K562 (cell line): ENCODE results near the gene CCDC136. TPM values are rescaled to one million over a fixed set of nuclear protein-coding genes. Genes with fewer than 3 reads are reported as not detected.

Experiments used
- ATAC-seq: fragments of 200-7000 bp; cut with Tn5 transposase; 3 replicates; pipeline ENCODE4 v1.9.1; 2020; ENCODE audit warnings: moderate library complexity
- BruUV-seq: library from RNA; stranded (reverse); fragments of 400-500 nt; replicated peaks from 2 replicates; lab custom pipeline; 2021; lab: Mats Ljungman, UMichigan
- CTCF ChIA-PET: fragments of 300-600 bp; formaldehyde crosslinking; extraction: SDS; loops from one replicate; lab custom pipeline; 2021; ENCODE audit warnings: low intra/inter-chr PET ratio; lab: Yijun Ruan, JAX
- POLR2A ChIA-PET: fragments of 300-600, 350-650 bp; sonication (Branson Sonifier 250); formaldehyde crosslinking; extraction: SDS; loops from one replicate; lab custom pipeline; 2021; ENCODE audit warnings: antibody characterized with exemption, inconsistent platforms; lab: Yijun Ruan, JAX
- DNase-seq, 4 experiments: peaks; one replicate each; pipeline versions ENCODE4 v3.0.0 to v3.0.0-alpha.2; 2011 to 2018; ENCODE audit warnings: low spot score in 3 of 4, mixed read lengths in 3 of 4; ENCODE audit errors: extremely low read depth in 1 of 4
- FAIRE-seq: peaks from 2 replicates; lab custom pipeline; 2011; peaks lifted over from hg19 to GRCh38; lab: Jason Lieb, UNC
- H2AFZ ChIP-seq: 2 replicates; pipeline ENCODE4 v1.6.0; 2011; ENCODE audit warnings: low read depth, low read length, control low read depth, inconsistent platforms
- H3K27ac ChIP-seq: fragments of 200-600 bp; 3 replicates; pipeline ENCODE4 v1.8.0; 2011; ENCODE audit warnings: low read depth, mild to moderate bottlenecking, control low read depth, inconsistent platforms, low read length, moderate library complexity, mixed read lengths; ENCODE audit errors: extremely low read depth
- H3K27me3 ChIP-seq, 2 experiments: fragments of 300-600 bp in 1 of 2; 2 replicates in 1 of 2; 3 replicates in 1 of 2; pipeline versions ENCODE4 v1.6.0 to v1.8.0; 2011; ENCODE audit warnings: inconsistent platforms in 2 of 2, low read length in 2 of 2, mild to moderate bottlenecking in 1 of 2, mixed read lengths in 1 of 2, moderate library complexity in 1 of 2; ENCODE audit not compliant: control insufficient read depth in 2 of 2, insufficient read depth in 2 of 2
- H3K36me3 ChIP-seq: fragments of 300-600 bp; 3 replicates; pipeline ENCODE4 v1.8.0; 2011; ENCODE audit warnings: mild to moderate bottlenecking, low read length, inconsistent platforms; ENCODE audit not compliant: control insufficient read depth, insufficient read depth
- H3K4me1 ChIP-seq, 2 experiments: fragments of 200-600 bp in 1 of 2; replicated peaks in 1 of 2; 2 replicates in 1 of 2; 3 replicates in 1 of 2; pipeline versions ENCODE4 v1.5.1 to v1.8.0; 2011; ENCODE audit warnings: inconsistent platforms in 2 of 2, low read length in 2 of 2, mild to moderate bottlenecking in 1 of 2, mixed read lengths in 1 of 2, moderate library complexity in 1 of 2; ENCODE audit not compliant: control insufficient read depth in 2 of 2, insufficient read depth in 2 of 2
- H3K4me2 ChIP-seq: 2 replicates; pipeline ENCODE4 v1.6.1; 2011; ENCODE audit warnings: low read length, control low read depth, inconsistent platforms, mixed read lengths; ENCODE audit not compliant: insufficient read depth
- H3K4me3 ChIP-seq: fragments of 200-600 bp; sonication (generic), shearing (Covaris generic); 2 replicates; pipeline ENCODE4 v1.5.1; 2016; ENCODE audit warnings: control low read depth, inconsistent platforms
- H3K79me2 ChIP-seq: fragments of 200-600 bp; 3 replicates; pipeline ENCODE4 v1.8.0; 2011; ENCODE audit warnings: low read length, inconsistent platforms; ENCODE audit not compliant: control insufficient read depth, insufficient read depth
- H3K9ac ChIP-seq, 2 experiments: 2 replicates each; pipeline versions ENCODE4 v1.6.0 to v1.6.1; 2011; ENCODE audit warnings: low read depth in 2 of 2, low read length in 2 of 2, control low read depth in 1 of 2, inconsistent platforms in 1 of 2, mild to moderate bottlenecking in 1 of 2, mixed read lengths in 1 of 2; ENCODE audit not compliant: insufficient read depth in 1 of 2
- H3K9me1 ChIP-seq: one replicate; pipeline ENCODE4 v1.6.0; 2011; ENCODE audit warnings: inconsistent platforms, mild to moderate bottlenecking, low read length, moderate library complexity; ENCODE audit not compliant: control insufficient read depth, insufficient read depth
- H3K9me3 ChIP-seq: replicated peaks from 2 replicates; pipeline ENCODE4 v1.5.1; 2011; ENCODE audit warnings: low read depth, low read length, inconsistent platforms; ENCODE audit not compliant: control insufficient read depth, insufficient read depth
- H4K20me1 ChIP-seq: replicated peaks from 2 replicates; pipeline ENCODE4 v1.6.1; 2011; ENCODE audit warnings: low read length, inconsistent platforms, mixed read lengths; ENCODE audit not compliant: control insufficient read depth, insufficient read depth
- ATF3 ChIP-seq, 2 experiments: fragments of 450-650 bp in 1 of 2; sonication (generic) in 1 of 2; formaldehyde crosslinking in 1 of 2; IDR thresholded peaks in 1 of 2; conservative IDR thresholded peaks in 1 of 2; 2 replicates each; pipeline versions ENCODE4 v1.6.1 to v1.8.1; 2016 to 2023; ENCODE audit warnings: mild to moderate bottlenecking in 2 of 2, moderate library complexity in 2 of 2, inconsistent platforms in 1 of 2, missing genetic modification reagents in 1 of 2
- GTF2F1 ChIP-seq: IDR thresholded peaks from 2 replicates; pipeline ENCODE4 v1.6.1; 2011; ENCODE audit warnings: low read depth, low read length, improper control_type of control experiment
- HCFC1 ChIP-seq: IDR thresholded peaks from 2 replicates; pipeline ENCODE4 v1.6.1; 2012; ENCODE audit warnings: low read depth, low read length, improper control_type of control experiment
- HNRNPUL1 ChIP-seq: fragments of 200-400 bp; formaldehyde crosslinking; IDR thresholded peaks from 2 replicates; pipeline ENCODE4 v1.6.1; 2017; ENCODE audit warnings: low read length
- MBD2 ChIP-seq: sonication (generic); IDR thresholded peaks from 2 replicates; pipeline ENCODE4 v1.6.1; 2016; ENCODE audit warnings: low read depth, borderline replicate concordance
- RBFOX2 ChIP-seq: fragments of 200-400 bp; formaldehyde crosslinking; IDR thresholded peaks from 2 replicates; pipeline ENCODE4 v1.6.1; 2017; ENCODE audit warnings: low read depth, mild to moderate bottlenecking, low read length, moderate library complexity
- SRSF3 ChIP-seq: fragments of 200-400 bp; formaldehyde crosslinking; IDR thresholded peaks from 2 replicates; pipeline ENCODE4 v1.6.1; 2016; ENCODE audit warnings: mild to moderate bottlenecking, low read length, moderate library complexity; ENCODE audit not compliant: insufficient read depth
- TFAP4 ChIP-seq: sonication (generic); formaldehyde crosslinking; IDR thresholded peaks from 2 replicates; pipeline ENCODE4 v1.8.0; 2022; ENCODE audit warnings: missing genetic modification reagents, mild to moderate bottlenecking, moderate library complexity, borderline replicate concordance
- ZKSCAN8 ChIP-seq: fragments of 200-800 bp; sonication (Bioruptor generic); IDR thresholded peaks from 2 replicates; pipeline ENCODE4 v1.6.1; 2016; ENCODE audit warnings: missing genetic modification characterization, missing compliant biosample characterization
- WGBS: fragments of 100-300 bp; shearing (Covaris generic); methylation state at CpG from one replicate; pipeline ENCODE4 v1.1.6; 2016; ENCODE audit warnings: low coverage, mixed read lengths; ENCODE audit not compliant: insufficient coverage; ENCODE audit errors: missing lambda C conversion rate; 5-methylcytosine and 5-hydroxymethylcytosine counted together
- in situ Hi-C: fragments of 300-500 bp; cut with MboI; formaldehyde crosslinking; loops from 4 replicates; pipeline ENCODE4 v1.15.0; 2018; ENCODE audit warnings: inconsistent platforms, mixed read lengths
- intact Hi-C: fragments of 100-400 bp; cut with micrococcal nuclease; formaldehyde crosslinking; loops from 2 replicates; pipeline ENCODE4 v1.14.2; 2022
- polyA plus RNA-seq, 8 experiments: library from polyadenylated mRNA; depleted of rRNA in 4 of 8; stranded (reverse) in 5 of 8; unstranded in 3 of 8; fragments of >200 nt; fragmentation: Nextera tagmentation in 2 of 8; fragmentation: Illumina TruSeq in 1 of 8; extraction: Ambion mirVana in 2 of 8; extraction: Trizol in 1 of 8; gene quantifications; 2 replicates each; pipeline versions ENCODE4 v1.2.1 to v1.2.3, GENCODE V29; 2011 to 2014; ENCODE audit warnings: inconsistent platforms in 1 of 8, missing spikeins in 1 of 8
- total RNA-seq, 7 experiments: library from RNA; depleted of rRNA in 6 of 7; stranded (reverse); fragments of >200 nt in 6 of 7; fragmentation: Illumina TruSeq in 2 of 7; extraction: Trizol in 2 of 7; gene quantifications; 2 replicates each; pipeline versions ENCODE4 v1.2.1 to v1.2.3, GENCODE V29; 2011 to 2021; ENCODE audit warnings: low replicate concordance in 1 of 7
- TF ChIP-seq, protein P1 (sequence below): fragments of 450-650 bp; formaldehyde crosslinking; IDR thresholded peaks from 2 replicates; pipeline ENCODE4 v1.4.0; 2022; ENCODE audit warnings: missing genetic modification characterization
- TF ChIP-seq, protein P2 (sequence below): fragments of 450-650 bp; IDR thresholded peaks from 2 replicates; pipeline ENCODE4 v1.6.1; 2017; ENCODE audit warnings: antibody characterized with exemption, mild to moderate bottlenecking

The CCDC136 gene
- total and polyA plus RNA-seq, 9 of the 15 experiments (the other 6 are each of a cell fraction or from before 2014, with no cell fraction given) = 2.4 to 40.8 (median 26.5) TPM

DNA sequence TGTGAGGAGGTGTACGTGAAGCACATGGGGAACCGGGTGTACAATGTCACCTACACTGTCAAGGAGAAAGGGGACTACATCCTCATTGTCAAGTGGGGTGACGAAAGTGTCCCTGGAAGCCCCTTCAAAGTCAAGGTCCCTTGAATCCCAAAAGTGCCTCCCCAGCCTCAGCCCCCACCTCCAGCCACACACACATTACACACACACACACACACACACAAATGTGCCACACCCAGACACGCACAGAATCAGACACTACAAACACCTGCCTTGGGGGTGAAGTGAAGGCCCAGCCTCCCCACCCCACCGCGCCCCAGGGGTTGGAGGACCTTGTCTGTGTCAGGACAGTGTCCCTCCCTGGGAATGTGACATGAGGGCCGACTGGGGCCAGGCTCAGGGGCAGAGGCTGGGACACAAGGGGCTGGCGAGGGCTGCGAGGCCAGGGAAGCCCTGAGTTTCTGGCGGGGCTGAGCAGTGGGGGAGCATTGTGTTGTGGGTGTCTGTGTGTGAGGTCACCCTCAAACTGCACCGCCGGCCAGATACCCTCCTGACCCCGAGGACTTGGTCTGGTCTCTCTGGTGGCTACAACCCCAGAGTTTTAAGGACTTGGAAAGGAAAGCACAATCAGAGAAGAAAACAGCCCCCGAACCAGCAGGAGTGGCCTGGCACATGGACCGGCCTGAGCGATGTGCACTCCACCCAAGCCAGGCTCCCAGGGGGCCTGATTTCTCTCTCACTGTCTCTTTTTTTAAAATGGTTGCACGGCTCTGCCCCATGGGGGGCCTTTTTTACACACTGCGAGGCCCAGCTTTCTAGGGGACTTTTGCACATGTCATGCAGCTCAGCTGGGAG is 66.8 kb downstream of the CCDC136 start:
- peaks cover 57% of the 10 kb centered on the region; the same call in 2 of the 3 replicates for H3K36me3 ChIP-seq
- BruUV-seq = no TSS peak
- no peak overlapping the region for H2AFZ ChIP-seq
- CTCF ChIA-PET = no interaction called here
- H4K20me1 ChIP-seq = peaks cover 3% of the 10 kb centered on the region; the same call in 1 of the 2 replicates
- ATAC-seq (no peak), DNase-seq (peak; percentile 55 to 62 (median 56)), FAIRE-seq (no peak)
- no peaks in the 10 kb centered on the region for H3K9me1 ChIP-seq
- 51% methylated on average over 18 of the region's 18 CpGs for WGBS
- in situ Hi-C loops = loop anchor here (5.0 kb wide), 1 partner anchor 54 kb away; the partner anchor contains the start of gene KCP
- H3K4me1 ChIP-seq = peaks cover 38 to 80% of the 10 kb centered on the region in 2 experiments
- peak overlapping the region; percentile 84 for H3K27ac ChIP-seq
- POLR2A ChIA-PET = interaction anchor here (2.5 to 7.1 kb wide), 3 partner anchors 10 to 118 kb away, joined by 21 to 47 read pairs (median 40); partner anchors contain the start of gene CALU
- no peaks in the 10 kb centered on the region for H3K9me3 ChIP-seq
- peak overlapping the region in 1 of 2 experiments; percentile 86; a peak in 2 of 4 replicates for H3K9ac ChIP-seq
- intact Hi-C loops = no loop called here
- no peak overlapping the region for H3K4me2 ChIP-seq
- H3K79me2 ChIP-seq = peaks cover 16% of the 10 kb centered on the region
- H3K27me3 ChIP-seq = no peaks in the 10 kb centered on the region
- no peak overlapping the region for H3K4me3 ChIP-seq
- TF ChIP-seq HNRNPUL1 (no peak), HCFC1 (no peak), ATF3 (IDR thresholded peaks at IDR 0.05) (peak; percentile 27; the same call in 1 of the 2 replicates), ATF3 (CRISPR knock-in tag; conservative IDR thresholded peaks at IDR 0.05) (no peak), RBFOX2 (peak; percentile 62), ZKSCAN8 (CRISPR knock-in tag) (no peak), SRSF3 (no peak), MBD2 (0 out of 2 replicates have a peak, but pooled peaks have one; percentile 17), GTF2F1 (no peak), TFAP4 (CRISPR knock-in tag) (0 out of 2 replicates have a peak, but pooled peaks have one; percentile 9)
- TF ChIP-seq, protein P1, sequence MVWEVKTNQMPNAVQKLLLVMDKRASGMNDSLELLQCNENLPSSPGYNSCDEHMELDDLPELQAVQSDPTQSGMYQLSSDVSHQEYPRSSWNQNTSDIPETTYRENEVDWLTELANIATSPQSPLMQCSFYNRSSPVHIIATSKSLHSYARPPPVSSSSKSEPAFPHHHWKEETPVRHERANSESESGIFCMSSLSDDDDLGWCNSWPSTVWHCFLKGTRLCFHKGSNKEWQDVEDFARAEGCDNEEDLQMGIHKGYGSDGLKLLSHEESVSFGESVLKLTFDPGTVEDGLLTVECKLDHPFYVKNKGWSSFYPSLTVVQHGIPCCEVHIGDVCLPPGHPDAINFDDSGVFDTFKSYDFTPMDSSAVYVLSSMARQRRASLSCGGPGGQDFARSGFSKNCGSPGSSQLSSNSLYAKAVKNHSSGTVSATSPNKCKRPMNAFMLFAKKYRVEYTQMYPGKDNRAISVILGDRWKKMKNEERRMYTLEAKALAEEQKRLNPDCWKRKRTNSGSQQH (CRISPR knock-in tag) = 0 out of 2 replicates have a peak, but pooled peaks have one; percentile 40
- TF ChIP-seq, protein P2, sequence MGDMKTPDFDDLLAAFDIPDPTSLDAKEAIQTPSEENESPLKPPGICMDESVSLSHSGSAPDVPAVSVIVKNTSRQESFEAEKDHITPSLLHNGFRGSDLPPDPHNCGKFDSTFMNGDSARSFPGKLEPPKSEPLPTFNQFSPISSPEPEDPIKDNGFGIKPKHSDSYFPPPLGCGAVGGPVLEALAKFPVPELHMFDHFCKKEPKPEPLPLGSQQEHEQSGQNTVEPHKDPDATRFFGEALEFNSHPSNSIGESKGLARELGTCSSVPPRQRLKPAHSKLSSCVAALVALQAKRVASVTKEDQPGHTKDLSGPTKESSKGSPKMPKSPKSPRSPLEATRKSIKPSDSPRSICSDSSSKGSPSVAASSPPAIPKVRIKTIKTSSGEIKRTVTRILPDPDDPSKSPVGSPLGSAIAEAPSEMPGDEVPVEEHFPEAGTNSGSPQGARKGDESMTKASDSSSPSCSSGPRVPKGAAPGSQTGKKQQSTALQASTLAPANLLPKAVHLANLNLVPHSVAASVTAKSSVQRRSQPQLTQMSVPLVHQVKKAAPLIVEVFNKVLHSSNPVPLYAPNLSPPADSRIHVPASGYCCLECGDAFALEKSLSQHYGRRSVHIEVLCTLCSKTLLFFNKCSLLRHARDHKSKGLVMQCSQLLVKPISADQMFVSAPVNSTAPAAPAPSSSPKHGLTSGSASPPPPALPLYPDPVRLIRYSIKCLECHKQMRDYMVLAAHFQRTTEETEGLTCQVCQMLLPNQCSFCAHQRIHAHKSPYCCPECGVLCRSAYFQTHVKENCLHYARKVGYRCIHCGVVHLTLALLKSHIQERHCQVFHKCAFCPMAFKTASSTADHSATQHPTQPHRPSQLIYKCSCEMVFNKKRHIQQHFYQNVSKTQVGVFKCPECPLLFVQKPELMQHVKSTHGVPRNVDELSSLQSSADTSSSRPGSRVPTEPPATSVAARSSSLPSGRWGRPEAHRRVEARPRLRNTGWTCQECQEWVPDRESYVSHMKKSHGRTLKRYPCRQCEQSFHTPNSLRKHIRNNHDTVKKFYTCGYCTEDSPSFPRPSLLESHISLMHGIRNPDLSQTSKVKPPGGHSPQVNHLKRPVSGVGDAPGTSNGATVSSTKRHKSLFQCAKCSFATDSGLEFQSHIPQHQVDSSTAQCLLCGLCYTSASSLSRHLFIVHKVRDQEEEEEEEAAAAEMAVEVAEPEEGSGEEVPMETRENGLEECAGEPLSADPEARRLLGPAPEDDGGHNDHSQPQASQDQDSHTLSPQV = peak; percentile 70
